ENCODE results near the gene CPNE6.
"Not testable (repeated sequence)": the region's sequence is repeated elsewhere in the genome, so short reads cannot be mapped to it uniquely, and the experiment has no call there.

GRCh38 chr14:24029687-24030086 is 41.7 kb upstream of the CPNE6 start:
- not testable (repeated sequence) for TF ChIP-seq POLR2A, CTCF (IDR thresholded peaks at IDR 0.05)
